ENCODE data around the gene SEPTIN5.
A peak's percentile ranks its signal among the peaks of the same experiment; 100 is the strongest.
"Not testable (repeated sequence)": the region's sequence is repeated elsewhere in the genome, so short reads cannot be mapped to it uniquely, and the experiment has no call there.

SEPTIN5 gene

GRCh38 chr22:19680911-19681862 lies 33.1 kb upstream of the SEPTIN5 start:
- DNase-seq = no peak

DNA sequence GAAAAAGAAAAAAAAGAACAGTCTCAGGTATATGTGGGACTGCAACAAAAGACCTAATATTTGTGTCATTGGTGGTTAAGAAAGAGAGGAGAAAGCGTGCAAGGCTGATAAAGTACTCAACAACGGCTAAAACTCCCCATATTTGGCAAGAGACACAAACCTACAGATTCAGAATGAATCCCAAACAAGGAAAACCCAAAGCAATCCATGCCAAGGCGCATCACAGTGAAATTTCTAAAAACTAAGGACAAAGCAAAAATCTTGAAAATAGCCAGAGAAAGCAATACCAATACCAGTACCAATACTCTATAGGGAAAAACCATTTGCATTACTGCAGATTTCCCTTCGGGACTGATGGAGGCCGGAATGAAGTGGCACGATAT lies 32.4 kb upstream of the SEPTIN5 start:
- no peak for DNase-seq

DNA sequence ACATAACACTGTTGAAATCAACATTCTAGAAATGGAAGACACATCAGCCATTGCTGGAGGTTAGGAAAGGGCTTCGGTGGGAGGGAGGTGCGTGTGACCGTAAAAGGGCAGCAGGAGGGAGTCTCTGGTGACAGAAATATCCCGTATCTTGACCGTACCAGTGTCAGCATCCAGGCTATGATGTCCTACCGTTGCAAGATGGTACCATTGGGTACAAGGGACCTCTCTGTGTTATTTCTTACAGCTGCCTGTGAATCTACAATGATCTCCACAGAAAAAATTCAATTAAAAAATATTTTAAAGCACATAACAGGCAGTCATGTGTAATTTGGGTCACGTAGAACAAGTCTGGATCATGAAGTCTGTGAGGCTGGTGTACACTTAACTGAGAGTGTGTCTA lies 27.4 kb upstream of the SEPTIN5 start:
- no peak for DNase-seq

- peak; percentile 97 to 98 for DNase-seq
These were observed 26.6 kb upstream of the SEPTIN5 start for GRCh38 chr22:19687561-19688300.

DNA sequence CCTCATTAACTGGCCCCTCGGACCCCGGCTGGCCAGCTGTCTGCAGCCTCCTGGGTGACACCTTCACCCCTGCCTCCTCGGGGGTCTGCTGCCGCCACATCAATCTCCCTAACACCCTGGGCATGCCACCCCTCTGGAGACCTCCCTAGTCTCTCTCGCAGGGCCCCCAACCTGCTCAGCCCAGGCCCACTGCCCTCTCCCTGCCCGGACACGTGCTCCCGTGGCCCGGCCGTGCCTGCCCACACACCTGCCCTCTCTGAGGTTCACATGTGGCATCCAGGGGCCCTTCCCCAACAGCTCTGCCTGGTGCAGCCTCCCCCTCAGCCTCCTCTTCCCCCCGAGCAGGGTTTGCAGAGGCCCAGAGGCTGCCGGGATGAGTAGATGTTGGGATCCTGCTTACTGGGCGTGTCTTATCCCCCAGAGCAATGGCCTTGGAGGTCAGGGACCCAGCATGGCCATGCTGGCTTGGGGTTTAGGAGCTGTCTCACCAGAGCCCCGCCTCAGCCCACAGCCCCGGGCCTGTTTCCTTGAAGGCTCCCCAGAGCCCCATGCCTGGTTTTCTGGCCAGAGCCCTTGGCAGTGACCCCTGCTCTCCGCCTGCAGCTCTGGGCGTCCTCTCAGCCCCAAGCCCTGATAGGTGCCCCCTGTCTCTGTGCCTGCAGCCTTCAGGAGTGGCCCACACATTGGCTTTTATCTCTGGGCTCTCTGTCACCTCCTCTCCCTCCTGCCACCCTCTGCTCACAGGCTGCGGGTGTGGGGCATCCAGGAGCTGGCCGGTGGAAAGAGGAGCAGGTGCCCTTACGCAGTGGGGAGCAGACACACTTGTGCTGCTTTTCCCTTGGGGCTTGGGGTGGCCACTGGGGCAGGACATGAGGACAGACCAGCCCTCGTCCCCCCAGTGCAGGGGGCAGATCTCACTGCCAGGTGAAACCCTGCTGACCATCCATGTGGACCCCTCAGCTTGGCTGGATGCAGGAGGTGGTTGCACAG lies 25.7 kb upstream of the SEPTIN5 start:
- peak in 1 of 2 experiments; percentile 16 for DNase-seq

DNA sequence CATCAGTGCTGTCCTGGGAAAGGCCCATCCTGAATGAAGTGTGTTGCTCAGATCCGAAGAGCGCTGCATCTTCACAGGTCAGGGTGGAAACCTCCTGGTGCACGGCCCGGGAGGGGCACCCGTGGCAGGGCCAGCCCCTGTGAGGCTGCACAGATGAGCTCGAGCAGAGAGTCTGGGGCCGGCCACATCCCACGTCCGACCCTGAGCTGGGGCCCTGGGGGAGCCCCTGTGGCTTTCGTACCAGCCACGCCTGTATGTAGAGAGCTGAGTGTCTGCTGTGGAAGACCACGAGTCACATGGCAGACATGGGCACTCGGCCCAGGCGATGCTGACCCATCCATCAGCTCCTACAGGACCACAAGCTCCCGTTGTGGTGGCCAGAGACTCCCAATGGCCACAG lies 24.9 kb upstream of the SEPTIN5 start:
- DNase-seq = no peak

GRCh38 chr22:19691007-19691720 lies 23.1 kb upstream of the SEPTIN5 start:
- no peak for DNase-seq

DNA sequence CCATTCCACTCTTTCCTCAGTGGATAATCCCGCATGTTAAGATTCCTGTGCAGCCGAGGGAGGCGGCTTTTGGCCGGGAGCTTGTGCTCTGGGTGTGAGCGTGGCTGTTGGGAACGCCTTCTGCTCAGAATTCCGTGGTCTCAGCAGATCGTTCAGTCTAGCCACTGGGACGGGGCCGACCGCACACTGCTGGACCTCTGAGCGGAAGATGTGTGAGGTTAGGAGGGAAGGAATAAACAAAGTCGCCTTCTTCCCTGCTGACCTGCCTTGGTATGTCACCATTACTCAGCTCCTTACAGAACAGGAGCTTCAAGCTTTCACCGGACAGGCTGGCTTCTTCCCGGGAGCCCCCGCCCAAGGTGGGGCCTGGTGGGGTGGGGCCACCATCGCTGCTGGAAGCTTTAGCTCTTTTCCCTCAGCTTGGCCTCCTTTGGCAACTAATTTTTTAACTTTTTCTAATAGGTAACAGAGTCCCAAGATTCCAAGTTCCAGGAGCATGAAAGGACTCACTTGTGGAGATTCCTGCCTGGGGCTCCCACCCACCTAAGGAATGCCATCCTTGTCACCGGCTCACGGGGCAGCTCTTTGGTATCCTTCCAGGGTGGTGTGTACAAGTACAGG lies 22.5 kb upstream of the SEPTIN5 start:
- DNase-seq = no peak

DNA sequence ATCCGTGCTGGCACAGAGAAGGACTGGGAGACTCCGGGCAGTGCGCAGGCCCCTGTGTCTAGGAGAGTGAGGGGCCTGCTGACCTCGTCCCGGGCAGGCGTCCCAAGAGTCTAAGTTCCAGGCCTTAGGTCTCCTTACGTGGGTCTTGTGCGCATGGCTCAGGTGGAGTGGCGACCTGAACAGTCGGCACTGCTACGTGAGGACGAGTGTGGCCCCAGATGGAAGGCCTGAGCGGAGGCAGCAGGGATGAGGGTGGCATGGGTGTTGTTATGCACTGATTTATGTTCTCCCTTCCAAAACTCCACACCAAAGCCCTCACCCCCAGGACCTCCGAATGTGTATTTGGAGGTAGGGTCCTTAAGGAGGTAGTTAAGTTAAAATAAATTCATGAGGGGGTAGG lies 20.7 kb upstream of the SEPTIN5 start:
- no peak for DNase-seq

- DNase-seq = no peak
These were observed 20.2 kb upstream of the SEPTIN5 start for GRCh38 chr22:19693981-19694670.

DNA sequence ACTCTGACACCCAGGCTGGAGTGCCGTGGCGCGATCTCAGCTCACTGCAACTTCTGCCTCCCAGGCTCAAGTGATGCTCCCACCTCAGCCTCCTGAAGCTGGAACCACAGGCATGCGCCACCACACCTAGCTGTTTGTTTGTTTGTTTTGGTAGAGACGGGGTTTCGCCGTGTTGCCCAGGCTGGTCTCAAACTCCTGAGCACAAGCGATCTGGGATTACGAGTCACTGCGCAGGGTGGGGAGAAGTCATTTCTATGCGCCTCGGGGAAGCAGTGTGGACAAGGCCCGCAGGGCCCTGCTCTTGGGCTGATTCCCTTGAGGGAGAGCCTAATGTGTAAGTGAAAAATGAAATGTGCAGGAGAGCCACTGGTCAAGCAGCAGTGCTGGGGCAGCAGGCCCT lies 19.6 kb upstream of the SEPTIN5 start:
- no peak for DNase-seq

GRCh38 chr22:19696504-19697276 lies 17.6 kb upstream of the SEPTIN5 start:
- DNase-seq = no peak

DNA sequence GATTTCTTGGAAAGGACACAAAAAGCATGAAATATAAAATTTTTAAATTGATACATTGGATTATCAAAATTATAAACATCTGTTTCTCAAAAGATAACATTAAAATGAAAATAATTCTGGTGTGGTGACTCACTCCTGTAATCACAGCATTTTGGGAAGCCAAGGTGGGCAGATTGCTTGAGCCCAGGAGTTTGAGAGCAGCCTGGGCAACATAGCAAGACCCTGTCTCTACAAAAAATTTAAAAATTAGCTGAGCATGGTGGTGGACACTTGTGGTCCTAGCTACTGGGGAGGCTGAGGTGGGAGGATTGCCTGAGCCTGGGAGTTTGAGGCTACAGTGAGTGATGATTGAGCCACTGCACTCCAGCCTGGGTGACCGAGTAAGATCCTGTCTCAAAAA lies 16.4 kb upstream of the SEPTIN5 start:
- DNase-seq = not testable (repeated sequence)

GRCh38 chr22:19700790-19701419 lies 13.4 kb upstream of the SEPTIN5 start:
- DNase-seq = no peak

- peak; percentile 35 to 49 for DNase-seq
These were observed 12.7 kb upstream of the SEPTIN5 start for GRCh38 chr22:19701420-19702145.

GRCh38 chr22:19703869-19704268 lies 10.4 kb upstream of the SEPTIN5 start:
- no peak for DNase-seq

GRCh38 chr22:19704355-19705015 lies 9.8 kb upstream of the SEPTIN5 start:
- DNase-seq = no peak

GRCh38 chr22:19705181-19705934 lies 8.9 kb upstream of the SEPTIN5 start:
- no peak for DNase-seq
